ENCODE data around the gene PRSS50.
A peak's percentile ranks its signal among the peaks of the same experiment; 100 is the strongest.
"Not testable (repeated sequence)": the region's sequence is repeated elsewhere in the genome, so short reads cannot be mapped to it uniquely, and the experiment has no call there.

Gene PRSS50

DNA sequence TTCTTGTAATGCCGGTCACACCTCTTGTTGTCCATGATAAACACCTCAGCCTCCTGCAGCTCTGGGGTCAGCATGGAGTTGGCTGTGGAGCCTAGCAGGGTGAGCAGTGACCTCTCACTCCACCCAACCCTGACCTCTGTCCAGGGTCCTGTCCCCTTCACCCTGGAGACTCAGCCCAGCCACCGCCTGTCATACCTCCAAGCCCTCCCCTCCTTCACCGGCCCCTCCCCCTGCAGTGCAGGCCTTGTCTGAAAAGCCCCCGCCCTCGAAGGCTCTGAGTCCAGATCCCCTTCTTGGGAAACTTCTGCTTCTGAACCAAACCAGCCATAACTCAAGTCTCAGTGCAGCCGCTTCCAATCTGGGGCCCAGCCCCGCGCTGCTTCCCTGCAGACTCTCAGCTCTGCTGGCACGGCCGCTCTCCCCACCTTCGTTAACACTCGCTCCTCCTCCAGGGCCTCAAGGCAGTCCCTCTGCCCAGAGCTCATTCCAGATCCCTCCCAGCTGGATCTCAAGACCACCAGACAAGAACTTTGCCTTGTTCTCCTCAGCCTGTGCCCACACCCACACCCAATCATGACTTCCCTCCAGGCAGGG lies 25.4 kb upstream of the PRSS50 start:
- Histone ChIP-seq H4K20me1 (ENCODE audit: insufficient read depth, low read length) (no peaks in the 10 kb centered on the region), H3K36me3 (ENCODE audit: insufficient read depth, low read length) (no peaks in the 10 kb centered on the region), H3K79me2 (ENCODE audit: insufficient read depth, low read length) (no peaks in the 10 kb centered on the region), H3K27ac (ENCODE audit: low read length) (no peak overlapping the region), H3K4me3 (ENCODE audit: low read depth in 1 of 2, low read length in 2 of 2) (no peak overlapping the region), H3K4me2 (ENCODE audit: insufficient read depth, low read length) (no peak overlapping the region), H3K4me1 (ENCODE audit: insufficient read depth, low read length) (no peaks in the 10 kb centered on the region), H3K9me3 (ENCODE audit: insufficient read depth, low read length, severe bottlenecking) (no peaks in the 10 kb centered on the region), H3K27me3 (ENCODE audit: insufficient read depth, low read length, poor library complexity) (no peaks in the 10 kb centered on the region), H2AFZ (ENCODE audit: low read depth, low read length) (no peak overlapping the region), H3K9ac (ENCODE audit: low read depth, low read length) (no peak overlapping the region)
- no peak for TF ChIP-seq EZH2 (IDR thresholded peaks at IDR 0.05; ENCODE audit: borderline replicate concordance, low read depth, low read length, severe bottlenecking)
- TF ChIP-seq, protein P1, sequence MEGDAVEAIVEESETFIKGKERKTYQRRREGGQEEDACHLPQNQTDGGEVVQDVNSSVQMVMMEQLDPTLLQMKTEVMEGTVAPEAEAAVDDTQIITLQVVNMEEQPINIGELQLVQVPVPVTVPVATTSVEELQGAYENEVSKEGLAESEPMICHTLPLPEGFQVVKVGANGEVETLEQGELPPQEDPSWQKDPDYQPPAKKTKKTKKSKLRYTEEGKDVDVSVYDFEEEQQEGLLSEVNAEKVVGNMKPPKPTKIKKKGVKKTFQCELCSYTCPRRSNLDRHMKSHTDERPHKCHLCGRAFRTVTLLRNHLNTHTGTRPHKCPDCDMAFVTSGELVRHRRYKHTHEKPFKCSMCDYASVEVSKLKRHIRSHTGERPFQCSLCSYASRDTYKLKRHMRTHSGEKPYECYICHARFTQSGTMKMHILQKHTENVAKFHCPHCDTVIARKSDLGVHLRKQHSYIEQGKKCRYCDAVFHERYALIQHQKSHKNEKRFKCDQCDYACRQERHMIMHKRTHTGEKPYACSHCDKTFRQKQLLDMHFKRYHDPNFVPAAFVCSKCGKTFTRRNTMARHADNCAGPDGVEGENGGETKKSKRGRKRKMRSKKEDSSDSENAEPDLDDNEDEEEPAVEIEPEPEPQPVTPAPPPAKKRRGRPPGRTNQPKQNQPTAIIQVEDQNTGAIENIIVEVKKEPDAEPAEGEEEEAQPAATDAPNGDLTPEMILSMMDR (IDR thresholded peaks at IDR 0.05; ENCODE audit: borderline replicate concordance, extremely low read depth, low read length, poor library complexity, severe bottlenecking): no peak
- no peak for DNase-seq
- ATAC-seq (ENCODE audit: insufficient read depth, low read depth): no peak

DNA sequence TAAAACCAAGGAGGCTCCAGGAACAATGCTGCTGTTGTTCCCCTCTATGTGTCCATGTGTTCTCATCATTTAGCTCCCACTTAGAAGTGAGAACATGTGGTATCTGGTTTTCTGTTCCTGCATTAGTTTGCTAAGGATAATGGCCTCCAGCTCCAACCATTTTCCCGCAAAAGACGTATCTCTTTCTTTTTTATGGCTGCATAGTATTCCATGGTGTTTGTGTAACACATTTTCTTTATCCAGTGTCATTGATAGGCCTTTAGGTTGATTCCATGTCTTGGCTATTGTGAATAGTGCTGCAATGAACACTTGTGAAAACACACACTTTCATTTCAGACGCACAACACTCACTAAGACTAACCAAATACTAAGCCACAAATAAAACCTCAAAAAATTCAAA lies 21.9 kb upstream of the PRSS50 start:
- H3K27me3 ChIP-seq (ENCODE audit: insufficient read depth, low read length, poor library complexity); H3K36me3 ChIP-seq (ENCODE audit: insufficient read depth, low read length); H3K4me3 ChIP-seq (ENCODE audit: low read depth in 1 of 2, low read length in 2 of 2); ATAC-seq (ENCODE audit: insufficient read depth, low read depth); DNase-seq; H3K9ac ChIP-seq (ENCODE audit: low read depth, low read length); H3K4me1 ChIP-seq (ENCODE audit: insufficient read depth, low read length); H4K20me1 ChIP-seq (ENCODE audit: insufficient read depth, low read length); H3K4me2 ChIP-seq (ENCODE audit: insufficient read depth, low read length); H3K79me2 ChIP-seq (ENCODE audit: insufficient read depth, low read length); H2AFZ ChIP-seq (ENCODE audit: low read depth, low read length); H3K9me3 ChIP-seq (ENCODE audit: insufficient read depth, low read length, severe bottlenecking); H3K27ac ChIP-seq (ENCODE audit: low read length): not testable (repeated sequence)

DNA sequence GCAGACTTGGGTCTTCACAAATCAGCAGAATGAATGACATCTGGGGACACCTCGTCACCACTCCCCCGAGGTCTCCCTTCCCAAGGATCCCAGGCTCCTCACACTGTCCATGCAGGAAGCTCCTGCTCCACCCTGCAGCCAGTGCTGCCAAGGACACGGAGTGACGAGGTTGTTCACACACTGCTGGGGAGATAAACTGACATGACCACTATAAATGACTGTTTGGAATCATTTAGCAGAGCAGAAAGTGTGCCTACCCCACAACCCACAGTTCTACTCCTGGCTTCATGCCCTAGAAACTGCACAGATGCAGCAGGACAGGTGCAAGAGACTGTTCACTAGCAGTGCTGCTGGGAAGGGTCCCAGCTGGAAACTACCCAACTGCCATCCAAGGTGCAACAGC lies 19.7 kb upstream of the PRSS50 start:
- H3K27ac ChIP-seq (ENCODE audit: low read length): no peak overlapping the region
- no peak overlapping the region for H2AFZ ChIP-seq (ENCODE audit: low read depth, low read length)
- DNase-seq (no peak), ATAC-seq (ENCODE audit: insufficient read depth, low read depth) (peak; percentile 33; the same call in 1 of the 3 replicates)
- no peak overlapping the region for H3K4me2 ChIP-seq (ENCODE audit: insufficient read depth, low read length)
- no peaks in the 10 kb centered on the region for H3K27me3 ChIP-seq (ENCODE audit: insufficient read depth, low read length, poor library complexity)
- no peak overlapping the region for H3K4me3 ChIP-seq (ENCODE audit: low read depth in 1 of 2, low read length in 2 of 2)
- H3K9ac ChIP-seq (ENCODE audit: low read depth, low read length): no peak overlapping the region
- H4K20me1 ChIP-seq (ENCODE audit: insufficient read depth, low read length): no peaks in the 10 kb centered on the region
- H3K79me2 ChIP-seq (ENCODE audit: insufficient read depth, low read length): no peaks in the 10 kb centered on the region
- no peaks in the 10 kb centered on the region for H3K9me3 ChIP-seq (ENCODE audit: insufficient read depth, low read length, severe bottlenecking)
- no peaks in the 10 kb centered on the region for H3K36me3 ChIP-seq (ENCODE audit: insufficient read depth, low read length)
- no peak for TF ChIP-seq EZH2 (IDR thresholded peaks at IDR 0.05; ENCODE audit: borderline replicate concordance, low read depth, low read length, severe bottlenecking)
- TF ChIP-seq, protein P1 (IDR thresholded peaks at IDR 0.05; ENCODE audit: borderline replicate concordance, extremely low read depth, low read length, poor library complexity, severe bottlenecking): no peak
- no peaks in the 10 kb centered on the region for H3K4me1 ChIP-seq (ENCODE audit: insufficient read depth, low read length)

DNA sequence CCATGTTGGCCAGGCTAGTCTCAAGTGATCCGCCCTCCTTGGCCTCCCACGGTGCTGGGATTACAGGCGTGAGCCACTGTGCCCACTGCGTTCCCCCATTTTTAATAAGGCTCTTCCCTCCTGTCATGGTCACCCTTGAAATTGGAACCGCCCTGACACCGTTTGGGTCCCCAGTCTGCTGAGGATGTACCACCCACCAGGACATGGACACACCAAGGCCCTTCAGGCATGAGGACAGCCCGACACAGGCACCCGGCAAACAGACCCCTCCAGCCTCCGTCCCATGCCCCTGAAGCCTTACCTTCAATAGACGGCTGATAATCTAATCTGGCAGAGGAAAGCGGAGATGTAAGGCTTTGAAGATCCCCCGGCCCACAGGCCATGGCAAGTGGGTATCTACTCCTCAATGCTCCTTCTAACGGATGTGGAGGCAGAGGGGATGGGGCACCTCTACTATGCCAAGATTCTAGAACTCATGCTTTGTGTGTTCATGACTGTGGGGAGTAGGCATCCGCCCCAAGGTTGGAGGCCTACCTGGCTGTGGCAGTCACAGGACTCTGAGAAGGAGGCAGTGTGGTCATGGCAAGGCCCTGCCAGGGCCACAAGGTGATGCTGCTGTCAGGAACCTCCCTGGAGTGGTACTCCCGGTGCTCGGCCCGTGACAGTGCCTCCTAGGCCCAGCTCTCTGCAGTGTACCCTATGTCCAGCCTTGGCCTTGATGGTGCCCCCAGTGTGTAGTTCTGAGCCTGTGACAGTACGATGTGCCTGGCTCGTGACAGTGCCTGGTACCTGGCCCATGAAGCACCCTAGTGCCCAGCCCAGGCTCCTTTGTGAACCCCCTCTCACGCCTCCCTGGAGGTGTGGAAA lies 18.6 kb upstream of the PRSS50 start:
- ATAC-seq (ENCODE audit: insufficient read depth, low read depth): no peak
- no peak overlapping the region for H3K27ac ChIP-seq (ENCODE audit: low read length)
- TF ChIP-seq EZH2 (IDR thresholded peaks at IDR 0.05; ENCODE audit: borderline replicate concordance, low read depth, low read length, severe bottlenecking): no peak
- TF ChIP-seq, protein P1 (IDR thresholded peaks at IDR 0.05; ENCODE audit: borderline replicate concordance, extremely low read depth, low read length, poor library complexity, severe bottlenecking): no peak

More for the DNA sequence above, 18.6 kb upstream of the PRSS50 start:
- H3K9ac ChIP-seq (ENCODE audit: low read depth, low read length): no peak overlapping the region
- no peak overlapping the region for H3K4me2 ChIP-seq (ENCODE audit: insufficient read depth, low read length)
- no peak overlapping the region for H2AFZ ChIP-seq (ENCODE audit: low read depth, low read length)
- H3K4me1 ChIP-seq (ENCODE audit: insufficient read depth, low read length): no peaks in the 10 kb centered on the region
- DNase-seq: no peak
- H4K20me1 ChIP-seq (ENCODE audit: insufficient read depth, low read length): no peaks in the 10 kb centered on the region
- H3K79me2 ChIP-seq (ENCODE audit: insufficient read depth, low read length): no peaks in the 10 kb centered on the region
- H3K36me3 ChIP-seq (ENCODE audit: insufficient read depth, low read length): no peaks in the 10 kb centered on the region
- no peak overlapping the region for H3K4me3 ChIP-seq (ENCODE audit: low read depth in 1 of 2, low read length in 2 of 2)
- no peaks in the 10 kb centered on the region for H3K27me3 ChIP-seq (ENCODE audit: insufficient read depth, low read length, poor library complexity)
- H3K9me3 ChIP-seq (ENCODE audit: insufficient read depth, low read length, severe bottlenecking): no peaks in the 10 kb centered on the region
